ENCODE data around the gene CYP46A1.
A peak's percentile ranks its signal among the peaks of the same experiment; 100 is the strongest.

Gene CYP46A1

GRCh38 chr14:99745307-99745951 is 61.3 kb downstream of the CYP46A1 start:
- no peak overlapping the region for H3K27ac ChIP-seq
- no peak for TF ChIP-seq ZFX (IDR thresholded peaks at IDR 0.05; ENCODE audit: borderline replicate concordance)
- TF ChIP-seq CTCF (IDR thresholded peaks at IDR 0.05) = no peak

GRCh38 chr14:99747167-99747566 is 63.1 kb downstream of the CYP46A1 start:
- no peak overlapping the region for H3K27ac ChIP-seq
- no peak for TF ChIP-seq CTCF (IDR thresholded peaks at IDR 0.05)
- no peak for TF ChIP-seq ZFX (IDR thresholded peaks at IDR 0.05; ENCODE audit: borderline replicate concordance)

GRCh38 chr14:99747582-99748330 is 63.7 kb downstream of the CYP46A1 start:
- no peak for TF ChIP-seq ZFX (IDR thresholded peaks at IDR 0.05; ENCODE audit: borderline replicate concordance)
- H3K27ac ChIP-seq = no peak overlapping the region

- H3K27ac ChIP-seq = no peak overlapping the region
- TF ChIP-seq CTCF (IDR thresholded peaks at IDR 0.05) (no peak), ZFX (IDR thresholded peaks at IDR 0.05; ENCODE audit: borderline replicate concordance) (no peak)
These were observed 64.4 kb downstream of the CYP46A1 start for GRCh38 chr14:99748529-99748928.

GRCh38 chr14:99749142-99749541 is 65.0 kb downstream of the CYP46A1 start:
- no peak overlapping the region for H3K27ac ChIP-seq
- TF ChIP-seq CTCF (IDR thresholded peaks at IDR 0.05) (peak; percentile 35), ZFX (IDR thresholded peaks at IDR 0.05; ENCODE audit: borderline replicate concordance) (no peak)

- H3K27ac ChIP-seq = no peak overlapping the region
- TF ChIP-seq ZFX (IDR thresholded peaks at IDR 0.05; ENCODE audit: borderline replicate concordance) = no peak
- TF ChIP-seq CTCF (IDR thresholded peaks at IDR 0.05) = no peak
These were observed 65.9 kb downstream of the CYP46A1 start for GRCh38 chr14:99749763-99750715.

GRCh38 chr14:99750746-99751450 is 66.8 kb downstream of the CYP46A1 start:
- no peak overlapping the region for H3K27ac ChIP-seq
- no peak for TF ChIP-seq CTCF (IDR thresholded peaks at IDR 0.05)
- TF ChIP-seq ZFX (IDR thresholded peaks at IDR 0.05; ENCODE audit: borderline replicate concordance) = no peak

All from 22Rv1 (cell line).